ENCODE results near the gene PPP6R3.

- TF ChIP-seq CTCF (IDR thresholded peaks at IDR 0.05) (no peak), POLR2A (IDR thresholded peaks at IDR 0.05) (no peak)
These were observed 72.3 kb downstream of the PPP6R3 start for GRCh38 chr11:68532727-68533369.

Data from thyroid gland (tissue), 4 donors.